Liver (tissue), 9 donors: ENCODE data around the gene TMCC2. TPM values are rescaled to one million over a fixed set of nuclear protein-coding genes. Genes with fewer than 3 reads are reported as not detected.

ENCODE experiments used
- DNase-seq: peaks from one replicate; pipeline ENCODE4 v3.0.0-alpha.2; 2017; ENCODE audit warnings: low spot score
- H3K27ac ChIP-seq, 2 donors: one replicate each; pipeline ENCODE4 v1.7.0; 2013; ENCODE audit warnings: inconsistent platforms in 2 of 2, low read length in 2 of 2, control low read depth in 1 of 2, low read depth in 1 of 2, mild to moderate bottlenecking in 1 of 2
- H3K27me3 ChIP-seq, 4 donors: one replicate each; pipeline versions ENCODE4 v1.6.1 to v1.7.0; 2013; ENCODE audit warnings: low read length in 3 of 4, inconsistent platforms in 1 of 4, mild to moderate bottlenecking in 1 of 4, moderate library complexity in 1 of 4; ENCODE audit not compliant: control insufficient read depth in 4 of 4, insufficient read depth in 4 of 4
- H3K36me3 ChIP-seq, 4 donors: one replicate each; pipeline versions ENCODE4 v1.6.1 to v1.7.0; 2013; ENCODE audit warnings: low read length in 3 of 4, mild to moderate bottlenecking in 3 of 4, low read depth in 1 of 4, moderate library complexity in 1 of 4; ENCODE audit not compliant: control insufficient read depth in 4 of 4, insufficient read depth in 3 of 4
- H3K4me1 ChIP-seq, 4 donors: one replicate each; pipeline versions ENCODE4 v1.6.1 to v1.7.0; 2013; ENCODE audit warnings: low read length in 3 of 4, mild to moderate bottlenecking in 3 of 4, moderate library complexity in 1 of 4; ENCODE audit not compliant: control insufficient read depth in 4 of 4, insufficient read depth in 4 of 4
- H3K4me3 ChIP-seq, 3 donors: one replicate each; pipeline versions ENCODE4 v1.6.1 to v1.7.0; 2013; ENCODE audit warnings: low read length in 3 of 3, control low read depth in 1 of 3, low read depth in 1 of 3, mild to moderate bottlenecking in 1 of 3
- H3K9ac ChIP-seq, 2 donors: one replicate each; pipeline ENCODE4 v1.7.0; 2013; ENCODE audit warnings: low read length in 2 of 2, mild to moderate bottlenecking in 2 of 2, moderate library complexity in 2 of 2, control low read depth in 1 of 2, low read depth in 1 of 2
- H3K9me3 ChIP-seq, 4 donors: one replicate each; pipeline versions ENCODE4 v1.6.1 to v1.7.0; 2013; ENCODE audit warnings: low read length in 3 of 4; ENCODE audit not compliant: control insufficient read depth in 4 of 4
- EGR1 ChIP-seq, 2 donors: IDR thresholded peaks; 2 replicates each; pipeline ENCODE4 v1.6.1; 2016 to 2018; ENCODE audit warnings: antibody characterized with exemption in 2 of 2, low read depth in 2 of 2
- FOXA1 ChIP-seq: IDR thresholded peaks from 2 replicates; pipeline ENCODE4 v1.6.1; 2016; ENCODE audit warnings: antibody characterized with exemption
- FOXA2 ChIP-seq: IDR thresholded peaks from 2 replicates; pipeline ENCODE4 v1.6.1; 2016; ENCODE audit warnings: antibody characterized with exemption
- GABPA ChIP-seq, 2 donors: IDR thresholded peaks in 1 of 2; conservative IDR thresholded peaks in 1 of 2; 2 replicates each; pipeline ENCODE4 v1.6.1; 2016; ENCODE audit warnings: antibody characterized with exemption in 2 of 2, mild to moderate bottlenecking in 1 of 2, moderate library complexity in 1 of 2
- HNF4A ChIP-seq, 2 donors: conservative IDR thresholded peaks; 2 replicates each; pipeline ENCODE4 v1.6.1; 2016; ENCODE audit warnings: antibody characterized with exemption in 2 of 2, mild to moderate bottlenecking in 2 of 2
- JUND ChIP-seq, 2 donors: IDR thresholded peaks; 2 replicates each; pipeline ENCODE4 v1.6.1; 2016; ENCODE audit warnings: antibody characterized with exemption in 2 of 2
- RAD21 ChIP-seq, 2 donors: IDR thresholded peaks; 2 replicates each; pipeline ENCODE4 v1.6.1; 2016; ENCODE audit warnings: antibody characterized with exemption in 2 of 2, mild to moderate bottlenecking in 2 of 2
- REST ChIP-seq: IDR thresholded peaks from 2 replicates; pipeline ENCODE4 v1.6.1; 2016; ENCODE audit warnings: antibody characterized with exemption, mild to moderate bottlenecking
- RXRA ChIP-seq, 2 donors: IDR thresholded peaks; 2 replicates each; pipeline ENCODE4 v1.6.1; 2017 to 2018; ENCODE audit warnings: antibody characterized with exemption in 2 of 2, mild to moderate bottlenecking in 1 of 2
- SP1 ChIP-seq: IDR thresholded peaks from 2 replicates; pipeline ENCODE4 v1.6.1; 2018; ENCODE audit warnings: antibody characterized with exemption, mild to moderate bottlenecking
- TAF1 ChIP-seq: conservative IDR thresholded peaks from 2 replicates; pipeline ENCODE4 v1.6.1; 2016; ENCODE audit warnings: antibody characterized with exemption, mild to moderate bottlenecking
- YY1 ChIP-seq: IDR thresholded peaks from 2 replicates; pipeline ENCODE4 v1.6.1; 2016; ENCODE audit warnings: antibody characterized with exemption, mild to moderate bottlenecking
- ZBTB33 ChIP-seq: IDR thresholded peaks from 2 replicates; pipeline ENCODE4 v1.6.1; 2016; ENCODE audit warnings: antibody characterized with exemption
- WGBS: extraction: QIAGEN DNeasy Blood & Tissue Kit; methylation state at CpG from one replicate; pipeline ENCODE4 v1.1.7; 2013; 5-methylcytosine and 5-hydroxymethylcytosine counted together
- polyA plus RNA-seq, 2 donors: library from polyadenylated mRNA; stranded (reverse) in 1 of 2; unstranded in 1 of 2; fragments of 200-250 nt in 1 of 2; fragments of >200 nt in 1 of 2; fragmentation: Nextera tagmentation in 1 of 2; extraction: Ambion mirVana in 1 of 2; gene quantifications; one replicate each; pipeline versions ENCODE4 v1.2.1 to v1.2.3, GENCODE V29; 2013 to 2015
- total RNA-seq, 2 donors: library from RNA; depleted of rRNA; stranded (reverse); fragments of >200 nt; gene quantifications; one replicate each; pipeline ENCODE4 v1.2.3, GENCODE V29; 2014
- donor health status: healthy.
- donor health status: healthy.
- donor health status: healthy.
- donor health status: healthy.
- donor health status: healthy.

The TMCC2 gene
- total and polyA plus RNA-seq, 4 donors = 0.06 to 452 (median 0.21) TPM

GRCh38 chr1:205274041-205274691, 46.4 kb downstream of the TMCC2 start (continued):
- TF ChIP-seq ZBTB33 = no peak
- TF ChIP-seq TAF1 = no peak
- no peak for TF ChIP-seq GABPA (IDR thresholded peaks at IDR 0.05 in 1 of 2, conservative IDR thresholded peaks at IDR 0.05 in 1 of 2)
- TF ChIP-seq YY1 = no peak
- TF ChIP-seq RXRA (IDR thresholded peaks at IDR 0.05) = no peak
- no peak for TF ChIP-seq RAD21 (IDR thresholded peaks at IDR 0.05)
- TF ChIP-seq SP1 = no peak

GRCh38 chr1:205275133-205275532, 47.4 kb downstream of the TMCC2 start:
- Histone ChIP-seq H3K27me3 (no peaks in the 10 kb centered on the region), H3K27ac (no peak overlapping the region), H3K4me1 (peaks cover 0 to 7% (median 0%) of the 10 kb centered on the region in 4 donors), H3K9ac (no peak overlapping the region), H3K36me3 (no peaks in the 10 kb centered on the region), H3K4me3 (no peak overlapping the region), H3K9me3 (no peaks in the 10 kb centered on the region)
- TF ChIP-seq HNF4A (conservative IDR thresholded peaks at IDR 0.05) (no peak), YY1 (no peak), RAD21 (IDR thresholded peaks at IDR 0.05) (peak in 1 of 2 donors; percentile 38), JUND (IDR thresholded peaks at IDR 0.05) (no peak)
- no peak for DNase-seq
- 49% methylated on average over 3 of the region's 3 CpGs for WGBS

- TF ChIP-seq FOXA2 (no peak), EGR1 (IDR thresholded peaks at IDR 0.05; ENCODE audit: low read depth in 2 of 2) (no peak), FOXA1 (no peak), YY1 (no peak), REST (no peak), JUND (IDR thresholded peaks at IDR 0.05) (no peak)
- Histone ChIP-seq H3K9ac (no peak overlapping the region), H3K36me3 (no peaks in the 10 kb centered on the region), H3K27me3 (no peaks in the 10 kb centered on the region), H3K9me3 (no peaks in the 10 kb centered on the region), H3K4me1 (peaks cover 0 to 7% (median 0%) of the 10 kb centered on the region in 4 donors), H3K27ac (no peak overlapping the region), H3K4me3 (no peak overlapping the region)
- DNase-seq = no peak
- 92% methylated on average over 9 of the region's 9 CpGs for WGBS
These were observed 48.4 kb downstream of the TMCC2 start for GRCh38 chr1:205275916-205276688.
